NCI-H345 treated with DMSO at 0.1 percent for 48 hours (cell line): ENCODE data around the gene SNX8.
"Not testable (repeated sequence)": the region's sequence is repeated elsewhere in the genome, so short reads cannot be mapped to it uniquely, and the experiment has no call there.

ENCODE experiments used
- DNase-seq: peaks from one replicate; lab custom pipeline; 2025; ENCODE audit not compliant: unreplicated experiment; lab: John Stamatoyannopoulos, UW

The SNX8 gene

GRCh38 chr7:2295936-2296620 is 18.2 kb downstream of the SNX8 start:
- DNase-seq: no peak

GRCh38 chr7:2290877-2291276 is 23.4 kb downstream of the SNX8 start:
- no peak for DNase-seq

DNA sequence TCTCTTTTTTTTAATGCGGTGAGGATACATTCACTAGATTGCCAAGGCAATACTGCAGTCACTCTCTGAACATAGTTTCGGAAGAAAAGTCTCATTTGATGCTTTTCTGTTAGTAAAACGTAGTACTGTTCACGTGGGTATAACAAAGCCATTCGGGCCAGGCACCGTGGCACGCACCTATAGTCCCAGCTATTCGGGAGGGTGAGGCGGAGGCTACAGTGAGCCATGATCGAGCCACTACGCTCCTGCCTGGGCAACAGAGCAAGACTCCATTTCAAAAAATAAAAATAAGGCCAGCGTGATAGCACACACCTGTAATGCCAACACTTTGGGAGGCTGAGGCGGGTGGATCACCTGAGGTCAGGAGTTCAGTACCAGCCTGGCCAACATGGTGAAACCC is 24.6 kb downstream of the SNX8 start:
- no peak for DNase-seq

DNA sequence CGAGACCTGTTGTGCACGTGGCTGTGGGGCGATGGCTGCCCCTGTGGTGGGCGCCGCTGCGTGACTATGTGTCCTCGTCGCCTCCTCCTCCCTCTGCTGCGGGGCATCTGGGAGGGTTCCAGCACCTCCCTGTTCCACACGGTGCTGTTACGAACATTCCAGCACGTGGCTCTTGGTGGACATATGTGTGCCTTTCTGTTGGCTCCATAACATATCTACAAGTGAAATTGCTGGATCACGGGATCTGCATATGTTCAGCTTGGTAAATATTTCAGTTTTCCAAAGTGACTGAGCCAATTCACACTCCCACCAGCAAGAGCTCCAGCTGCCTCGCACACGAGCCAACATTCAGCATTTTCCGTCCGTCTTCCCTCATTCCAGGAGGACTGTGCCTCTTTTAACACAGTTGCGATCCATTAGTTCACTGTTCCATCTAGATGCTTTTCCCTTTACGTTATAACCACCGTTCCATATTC is 25.1 kb downstream of the SNX8 start:
- no peak for DNase-seq

DNA sequence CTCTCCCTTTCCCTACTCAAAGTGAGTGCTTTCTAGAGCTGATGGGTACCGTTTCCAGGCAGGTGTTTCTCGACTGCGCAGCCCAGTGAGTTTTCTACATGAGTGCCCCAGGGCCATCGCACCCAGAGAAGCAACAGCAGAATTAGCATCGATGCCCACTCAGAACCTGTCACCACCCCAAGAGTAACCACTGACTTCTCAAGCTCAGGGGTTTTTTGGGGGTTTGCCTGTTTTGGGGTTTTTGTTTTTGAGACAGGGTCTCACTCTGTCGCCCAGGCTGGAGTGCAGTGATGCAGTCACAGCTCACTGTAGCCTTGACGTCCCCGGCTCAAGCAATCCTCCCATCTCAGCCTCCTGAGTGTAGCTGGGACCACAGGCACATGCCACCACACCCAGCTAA is 25.7 kb downstream of the SNX8 start:
- no peak for DNase-seq

DNA sequence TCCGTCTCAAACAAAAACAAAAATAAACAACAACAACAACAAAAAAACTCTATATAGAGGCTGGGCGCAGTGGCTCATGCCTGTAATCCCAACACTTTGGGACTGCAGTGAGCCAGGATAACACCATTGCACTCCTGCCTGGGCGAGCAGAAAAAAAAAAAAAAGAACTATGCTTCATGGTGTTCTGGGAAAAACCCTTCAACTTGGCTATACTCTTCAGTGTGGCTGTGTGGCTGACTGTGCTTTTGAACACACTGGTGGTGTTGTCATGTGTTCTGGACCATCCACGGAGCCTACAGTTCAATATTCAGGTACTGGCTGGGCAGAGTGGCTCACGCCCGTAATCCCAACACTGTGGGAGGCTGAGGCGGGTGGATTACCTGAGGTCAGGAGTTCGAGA is 26.5 kb downstream of the SNX8 start:
- no peak for DNase-seq

DNA sequence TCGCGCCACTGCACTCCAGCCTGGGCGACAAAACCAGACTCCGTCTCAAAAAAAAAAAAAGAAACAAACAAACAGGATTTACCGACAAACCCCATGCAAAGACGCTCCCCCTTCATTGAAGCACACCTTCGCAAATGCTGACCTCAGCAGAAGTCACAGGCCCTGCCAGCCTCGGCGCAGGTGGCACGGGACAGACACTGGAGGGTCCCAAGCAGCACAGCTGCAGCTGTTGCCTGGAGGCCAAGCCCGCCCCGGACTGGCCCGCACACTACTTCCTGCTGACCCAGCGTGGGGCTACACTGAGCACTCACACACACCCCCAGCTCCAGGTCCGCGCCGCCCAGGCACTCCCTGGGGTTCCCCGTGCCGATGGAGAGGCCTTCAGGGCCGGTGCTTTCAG is 31.2 kb downstream of the SNX8 start:
- no peak for DNase-seq

GRCh38 chr7:2282185-2282751 is 32.0 kb downstream of the SNX8 start:
- no peak for DNase-seq

DNA sequence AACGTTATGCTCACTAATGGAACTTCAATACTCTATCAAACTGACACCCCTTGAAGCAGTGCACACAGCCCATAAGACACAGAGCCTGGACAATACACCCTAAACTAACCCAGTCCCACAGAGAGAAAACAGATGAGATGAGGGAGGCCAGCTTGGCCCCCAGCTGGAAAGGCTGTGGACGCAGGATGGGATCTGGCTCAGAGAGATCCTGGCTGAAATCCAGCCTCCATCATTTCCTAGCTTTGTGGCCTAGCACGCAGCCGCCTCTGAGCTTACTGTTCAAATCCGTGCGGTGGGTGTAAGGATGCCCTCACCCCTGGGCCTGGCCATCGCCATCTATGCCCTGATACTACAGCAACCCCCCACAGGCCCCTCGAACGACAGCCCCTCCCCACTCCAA is 32.7 kb downstream of the SNX8 start:
- DNase-seq: no peak

DNA sequence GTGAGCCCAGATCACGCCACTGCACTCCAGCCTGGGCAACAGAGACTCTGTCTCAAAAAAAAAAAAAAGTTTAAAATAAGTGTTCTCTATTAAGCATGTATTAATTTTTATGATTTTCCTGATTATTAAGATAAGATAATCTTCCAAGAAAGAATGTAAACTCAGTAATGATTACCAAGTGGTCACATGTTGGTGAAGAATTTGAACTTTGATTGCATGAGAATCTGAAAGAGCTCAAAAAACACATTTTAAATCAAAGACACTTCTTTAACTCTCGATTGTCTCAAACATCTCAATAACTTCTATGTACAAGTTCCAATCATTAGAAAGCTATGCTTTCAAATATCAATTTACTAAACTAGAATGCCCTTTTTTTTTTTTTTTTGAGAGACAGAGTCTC is 33.8 kb downstream of the SNX8 start:
- no peak for DNase-seq

DNA sequence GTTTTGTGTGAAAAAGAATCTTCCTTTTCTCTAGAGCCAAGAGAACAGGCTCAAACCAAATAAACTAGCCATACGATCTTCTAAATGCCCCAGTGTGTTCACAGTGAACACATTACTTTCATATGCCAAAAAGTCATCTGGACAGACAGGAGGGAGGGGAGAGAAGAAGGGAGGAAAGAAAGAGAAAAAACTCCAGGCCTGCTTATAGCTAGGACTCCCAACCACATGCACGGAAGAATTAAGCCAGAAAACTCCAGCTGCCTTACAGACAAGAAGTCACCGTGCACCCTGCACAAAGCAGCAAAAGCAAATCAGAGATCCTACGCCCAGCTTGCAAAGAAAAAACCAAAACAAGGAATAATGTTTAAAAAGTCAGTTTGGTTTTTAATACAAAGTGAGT is 34.3 kb downstream of the SNX8 start:
- no peak for DNase-seq

DNA sequence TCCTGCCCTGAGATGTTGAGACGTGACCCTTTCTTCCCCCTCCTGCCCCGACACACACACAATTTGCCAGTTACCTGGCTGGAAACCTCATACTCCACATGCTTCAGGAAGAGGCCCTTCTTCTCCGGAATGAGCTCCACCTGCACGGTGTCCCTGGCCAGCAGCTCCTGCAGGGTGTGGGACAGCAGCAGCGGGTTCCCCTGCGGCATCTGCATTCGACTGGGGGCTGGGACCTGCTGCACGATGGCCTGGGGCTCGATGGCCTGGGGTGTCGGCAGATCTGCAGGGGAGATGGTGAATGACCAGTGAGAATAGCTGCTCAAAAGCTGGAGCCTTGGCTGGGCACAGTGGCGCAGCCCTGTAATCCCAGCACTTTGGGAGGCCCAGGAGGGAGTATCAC is 36.2 kb downstream of the SNX8 start:
- DNase-seq: no peak

DNA sequence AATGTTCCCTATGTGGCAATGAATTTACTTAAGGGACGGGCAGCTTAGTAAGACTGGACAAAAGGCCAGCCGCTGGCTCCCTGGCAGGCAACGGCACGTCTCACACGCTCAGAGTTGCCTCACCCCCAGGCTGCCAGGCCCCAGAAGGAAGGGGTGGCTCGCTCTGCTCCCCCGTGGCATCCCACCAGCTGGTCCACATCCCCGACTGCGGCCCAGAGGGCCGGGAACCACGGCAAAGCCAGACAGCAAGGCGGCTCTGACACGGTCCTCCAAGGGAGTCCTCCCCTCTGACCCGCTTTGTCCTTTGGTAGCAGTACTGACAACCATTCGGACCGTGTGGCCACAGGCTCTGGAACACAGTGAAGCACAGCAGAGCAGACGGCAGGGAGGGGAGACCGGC is 38.1 kb downstream of the SNX8 start:
- no peak for DNase-seq

DNA sequence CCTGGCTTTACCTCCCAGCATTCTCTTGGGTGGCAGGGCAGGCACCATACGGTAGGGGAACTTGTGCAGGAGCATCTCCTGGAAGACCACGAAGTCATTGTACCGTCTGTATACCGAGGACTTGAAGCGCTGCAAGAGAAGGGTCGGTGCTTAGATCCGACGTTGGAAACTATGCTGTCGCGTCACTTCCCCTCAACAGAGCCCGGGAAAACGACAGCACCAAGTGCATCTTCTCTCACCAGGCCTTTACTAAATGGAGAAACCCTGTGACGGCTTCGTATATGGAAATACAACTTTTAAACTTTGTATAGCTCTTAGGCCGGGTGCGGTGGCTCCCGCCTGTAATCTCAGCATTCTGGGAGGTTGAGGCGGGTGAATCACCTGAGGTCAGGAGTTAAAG is 39.1 kb downstream of the SNX8 start:
- DNase-seq: no peak

GRCh38 chr7:2274666-2275065 is 39.6 kb downstream of the SNX8 start:
- DNase-seq: no peak

DNA sequence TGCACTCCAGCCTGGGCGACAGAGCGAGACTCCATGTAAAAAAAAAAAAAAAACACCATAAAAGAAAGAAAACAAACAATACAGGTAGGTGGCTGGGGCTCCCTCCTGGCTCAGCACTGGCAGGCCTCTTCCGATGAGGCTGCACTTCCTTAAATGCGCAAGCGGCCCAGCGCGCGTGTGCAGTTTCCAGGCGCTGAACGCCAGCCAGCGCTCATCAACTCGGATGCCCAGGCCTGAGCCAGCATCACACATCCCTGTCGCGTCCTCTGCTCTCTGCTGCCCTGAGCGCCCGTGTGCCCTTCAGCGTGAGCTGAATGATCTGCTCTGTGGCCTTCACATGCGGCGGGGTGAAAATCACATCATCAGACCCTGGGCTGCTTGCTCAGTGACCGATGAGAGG is 40.4 kb downstream of the SNX8 start:
- no peak for DNase-seq

GRCh38 chr7:2272031-2272430 is 42.2 kb downstream of the SNX8 start:
- no peak for DNase-seq

DNA sequence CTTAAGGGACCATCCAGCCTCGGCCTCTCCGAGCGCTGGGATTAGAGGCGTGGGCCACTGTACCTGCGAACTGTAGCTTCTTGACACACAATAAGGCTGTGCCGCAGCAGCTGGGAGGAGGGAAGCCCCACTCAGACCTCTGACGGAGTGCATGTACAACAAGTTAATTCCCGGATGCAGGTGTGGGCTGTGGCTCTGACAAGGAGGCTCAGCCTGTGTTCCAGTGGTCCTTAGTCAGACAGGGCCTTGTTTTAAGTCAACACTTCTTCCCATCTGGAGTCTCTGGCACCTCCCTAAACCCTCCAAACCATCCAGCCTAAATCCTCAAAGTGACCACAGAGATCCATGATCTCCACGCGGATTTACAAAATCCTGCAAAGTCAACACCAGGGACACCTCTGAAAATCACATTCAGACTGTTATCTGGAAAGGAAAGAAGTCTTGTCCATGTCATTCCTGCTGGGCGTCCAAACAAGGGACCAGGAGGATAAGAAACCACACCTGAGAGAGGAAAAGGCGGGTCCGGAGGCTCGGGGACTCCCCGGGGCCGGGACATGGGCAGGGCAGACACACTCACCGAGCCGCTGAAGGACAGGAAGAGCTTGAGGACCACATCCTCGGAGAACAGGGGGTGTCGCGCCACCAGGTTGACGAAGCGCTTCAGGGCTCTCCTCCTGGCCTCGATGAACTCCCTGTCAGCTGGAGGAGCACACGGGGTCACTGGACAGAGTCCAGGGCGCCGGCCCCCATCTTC is 42.8 kb downstream of the SNX8 start:
- DNase-seq: no peak

DNA sequence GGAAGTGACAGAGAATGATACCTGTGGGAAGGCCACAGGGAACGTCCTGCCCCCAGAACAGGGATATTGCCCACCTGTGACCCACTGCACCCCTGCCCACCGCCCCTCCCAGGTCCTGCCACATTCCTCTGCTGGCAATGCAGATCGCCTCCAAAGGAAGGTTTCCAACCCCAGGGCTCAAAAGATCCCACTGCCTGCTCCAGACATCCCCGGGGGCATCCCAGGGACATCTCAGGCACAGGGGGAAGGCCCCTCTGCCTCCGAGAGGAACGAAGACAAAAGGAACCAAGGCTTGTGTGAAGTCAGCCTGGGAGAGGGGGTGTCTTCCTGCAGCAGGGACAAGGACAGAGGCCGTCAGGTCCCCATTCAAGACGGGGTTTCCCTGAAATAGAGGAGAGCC is 43.7 kb downstream of the SNX8 start:
- no peak for DNase-seq

DNA sequence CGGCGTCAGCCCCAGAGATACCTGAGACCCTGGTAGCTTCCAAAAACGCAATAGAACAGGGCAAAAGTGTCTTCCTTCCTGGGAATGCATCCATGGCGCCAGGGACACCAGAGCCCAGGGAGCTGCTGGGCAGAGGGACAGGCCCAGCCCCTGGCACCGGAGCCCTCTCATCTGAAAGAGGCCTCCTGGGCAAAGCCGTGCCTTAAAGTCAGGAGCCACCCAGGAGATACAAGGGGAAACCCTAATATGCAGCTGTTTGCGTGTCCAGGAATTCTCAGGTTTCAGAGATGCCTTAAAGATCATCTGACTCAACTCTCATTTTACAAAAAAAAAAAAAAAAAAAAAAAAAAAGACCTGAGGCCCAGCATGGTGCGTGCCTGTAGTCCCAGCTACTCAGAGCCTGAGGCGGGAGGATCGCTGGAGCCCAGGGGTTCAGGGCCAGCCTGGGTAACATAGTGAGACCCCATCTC is 44.2 kb downstream of the SNX8 start:
- no peak for DNase-seq

GRCh38 chr7:2269089-2269990 is 44.9 kb downstream of the SNX8 start:
- not testable (repeated sequence) for DNase-seq
